NK-92 treated with Interleukin-12 subunit alpha and Interleukin-12 subunit beta, amount 100 ng/mL, for 24 hours (cell line): Measurements from ENCODE around the gene OPN3.

Source experiments
- DNase-seq: peaks from one replicate; lab custom pipeline; 2025; lab: John Stamatoyannopoulos, UW

OPN3 gene

GRCh38 chr1:241589521-241589920, 50.6 kb downstream of the OPN3 start:
- no peak for DNase-seq

- no peak for DNase-seq
Measured at GRCh38 chr1:241586905-241587512, 53.2 kb downstream of the OPN3 start.

DNA sequence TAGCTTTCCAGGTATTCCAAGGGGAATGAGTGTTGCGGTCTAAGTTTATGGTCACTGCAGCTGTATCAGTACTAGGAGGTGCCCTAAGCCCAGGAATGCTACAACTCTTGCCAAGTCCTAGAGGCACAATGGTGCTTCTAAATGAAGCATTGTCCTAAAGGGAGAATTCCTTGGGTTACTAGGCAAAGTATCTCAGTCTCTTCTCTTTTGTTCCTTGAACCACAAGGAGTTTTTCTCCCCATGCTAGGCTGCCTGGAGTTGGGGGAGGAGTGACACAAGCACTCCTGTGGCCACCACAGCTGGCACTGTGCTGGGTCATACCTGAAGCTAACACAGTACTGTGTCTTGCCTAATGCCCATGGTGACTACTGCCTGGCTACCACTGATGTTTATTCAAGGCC, 57.2 kb downstream of the OPN3 start:
- DNase-seq: no peak

GRCh38 chr1:241579434-241579833, 60.7 kb downstream of the OPN3 start:
- no peak for DNase-seq

GRCh38 chr1:241574154-241574553, 66.0 kb downstream of the OPN3 start:
- DNase-seq: no peak

GRCh38 chr1:241569848-241570247, 70.3 kb downstream of the OPN3 start:
- no peak for DNase-seq

DNA sequence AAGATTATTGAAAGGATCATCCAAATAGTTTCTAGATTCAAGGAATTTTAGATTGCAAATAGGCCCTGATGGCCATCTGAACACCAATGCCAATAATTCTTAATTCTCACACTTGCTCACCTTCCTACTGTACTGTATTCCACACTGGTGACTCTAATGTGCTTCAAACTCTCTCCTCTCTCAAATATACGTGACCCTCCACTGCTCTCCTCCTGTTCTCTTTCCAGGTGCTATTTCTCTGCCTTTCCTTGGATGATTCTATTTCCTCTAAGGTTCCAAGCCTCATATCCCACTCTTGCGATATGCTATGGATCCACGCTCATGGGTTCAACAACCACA, 79.4 kb downstream of the OPN3 start:
- no peak for DNase-seq

GRCh38 chr1:241560146-241560848, 79.9 kb downstream of the OPN3 start:
- DNase-seq: no peak

- DNase-seq: no peak
Measured at GRCh38 chr1:241557551-241558193, 82.5 kb downstream of the OPN3 start.

GRCh38 chr1:241557031-241557430, 83.1 kb downstream of the OPN3 start:
- no peak for DNase-seq

GRCh38 chr1:241555526-241555925, 84.6 kb downstream of the OPN3 start:
- DNase-seq: no peak

GRCh38 chr1:241553886-241554592, 86.1 kb downstream of the OPN3 start:
- no peak for DNase-seq

DNA sequence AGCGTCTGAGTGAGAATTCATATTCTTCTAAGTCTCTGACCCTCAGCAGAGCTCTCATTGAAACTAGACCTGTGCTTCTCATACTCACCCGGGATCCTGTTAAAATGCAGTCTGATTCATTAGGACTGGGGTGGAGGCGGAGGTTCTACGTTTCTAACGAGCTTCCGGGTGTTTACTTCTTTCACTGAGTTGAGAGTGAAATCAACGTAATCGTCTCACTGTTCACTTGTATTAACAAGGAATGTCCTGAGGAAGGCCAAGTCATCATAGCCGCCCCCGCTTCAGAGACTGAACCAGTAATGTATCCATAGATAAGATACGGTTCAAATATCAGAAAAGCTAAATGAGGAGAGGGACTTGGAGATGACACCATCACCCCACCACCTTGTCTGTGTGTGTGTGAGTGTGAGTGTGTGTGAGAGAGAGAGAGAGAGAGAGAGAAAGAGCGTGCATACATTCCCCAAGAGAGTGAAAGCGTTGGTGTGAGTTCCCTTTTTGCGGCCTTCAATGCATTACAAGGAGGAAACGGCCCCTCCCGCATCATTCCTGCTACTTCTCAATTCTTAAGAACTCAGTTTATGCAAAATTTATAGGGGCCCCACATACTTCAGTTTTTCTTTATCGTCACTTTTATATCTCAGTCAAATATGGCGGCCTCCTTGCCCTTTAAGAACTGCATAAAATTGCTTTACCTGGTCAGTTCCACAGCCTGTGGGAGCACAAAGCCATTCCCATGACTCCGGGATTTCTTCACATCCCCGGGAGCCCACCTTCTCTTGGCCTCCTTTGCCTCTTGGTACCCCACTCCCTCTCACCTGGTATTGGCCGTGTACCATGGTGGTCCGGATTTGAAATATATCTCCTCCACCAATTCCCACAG, 88.2 kb downstream of the OPN3 start:
- DNase-seq: no peak

DNA sequence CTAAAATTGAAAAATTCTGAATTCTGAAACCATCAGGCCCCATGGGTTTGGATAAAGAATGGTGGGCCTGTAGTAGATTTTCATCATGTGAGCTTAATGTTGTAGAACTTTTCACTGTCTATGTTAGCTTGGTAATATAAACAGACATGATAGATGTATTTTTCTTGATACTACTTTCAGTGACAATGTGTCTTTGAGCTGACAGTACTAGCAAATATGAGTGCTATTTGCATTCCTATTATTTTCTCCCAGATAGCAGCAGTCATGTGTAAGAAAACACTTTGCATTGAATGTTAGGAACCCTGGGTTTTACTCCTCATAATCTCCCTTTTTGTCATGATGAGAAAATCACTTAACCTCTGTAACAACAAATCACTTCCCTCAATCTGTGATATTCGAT, 89.9 kb downstream of the OPN3 start:
- DNase-seq: no peak

- no peak for DNase-seq
Measured at GRCh38 chr1:241548008-241548407, 92.2 kb downstream of the OPN3 start.
